Lung microvascular endothelial cell (primary cell): Measurements from ENCODE around the gene CNOT4. TPM values are rescaled to one million over a fixed set of nuclear protein-coding genes. Genes with fewer than 3 reads are reported as not detected.
"Not testable (repeated sequence)": the region's sequence is repeated elsewhere in the genome, so short reads cannot be mapped to it uniquely, and the experiment has no call there.

ENCODE experiments used
- DNase-seq, 2 donors: peaks; one replicate each; pipeline versions ENCODE4 v3.0.0 to v3.0.0-alpha.2; 2010; ENCODE audit warnings: low read depth in 2 of 2
- total RNA-seq: library from RNA; depleted of rRNA; stranded (reverse); fragments of >200 nt; gene quantifications from 2 replicates; pipeline ENCODE4 v1.2.1, GENCODE V29; 2014

The CNOT4 gene
- total RNA-seq, 1 donor from 2014 or later = 9.3 TPM

GRCh38 chr7:135514856-135515255 is 5.0 kb upstream of the CNOT4 start:
- no peak for DNase-seq

GRCh38 chr7:135512135-135512887 is 2.4 kb upstream of the CNOT4 start:
- peak; percentile 77 to 84 for DNase-seq

GRCh38 chr7:135510592-135511183 is 786 bp upstream of the CNOT4 start:
- peak; percentile 28 to 36 for DNase-seq

GRCh38 chr7:135509589-135509838 is 388 bp downstream of the CNOT4 start:
- no peak for DNase-seq

GRCh38 chr7:135508883-135509588 is 866 bp downstream of the CNOT4 start:
- peak; percentile 43 to 48 for DNase-seq

- DNase-seq = no peak
These were observed 8.5 kb downstream of the CNOT4 start for GRCh38 chr7:135501402-135501801.

- no peak for DNase-seq
These were observed 10.1 kb downstream of the CNOT4 start for GRCh38 chr7:135499818-135500217.

GRCh38 chr7:135497161-135497560 is 12.7 kb downstream of the CNOT4 start:
- DNase-seq = not testable (repeated sequence)

GRCh38 chr7:135493362-135493761 is 16.5 kb downstream of the CNOT4 start:
- peak in 1 of 2 donors; percentile 13 for DNase-seq

GRCh38 chr7:135492151-135492550 is 17.8 kb downstream of the CNOT4 start:
- no peak for DNase-seq

GRCh38 chr7:135490783-135491182 is 19.1 kb downstream of the CNOT4 start:
- peak in 1 of 2 donors; percentile 50 for DNase-seq

- no peak for DNase-seq
These were observed 20.1 kb downstream of the CNOT4 start for GRCh38 chr7:135489791-135490190.

- DNase-seq = no peak
These were observed 23.5 kb downstream of the CNOT4 start for GRCh38 chr7:135486261-135486920.

GRCh38 chr7:135481598-135481979 is 28.3 kb downstream of the CNOT4 start:
- no peak for DNase-seq

GRCh38 chr7:135480966-135481597 is 28.8 kb downstream of the CNOT4 start:
- DNase-seq = peak in 1 of 2 donors; percentile 28

- no peak for DNase-seq
These were observed 34.4 kb downstream of the CNOT4 start for GRCh38 chr7:135475521-135475920.

- DNase-seq = not testable (repeated sequence)
These were observed 40.2 kb downstream of the CNOT4 start for GRCh38 chr7:135469705-135470104.

- no peak for DNase-seq
These were observed 42.6 kb downstream of the CNOT4 start for GRCh38 chr7:135467207-135467711.

- no peak for DNase-seq
These were observed 43.3 kb downstream of the CNOT4 start for GRCh38 chr7:135466442-135467206.

- no peak for DNase-seq
These were observed 46.0 kb downstream of the CNOT4 start for GRCh38 chr7:135463908-135464307.
